AG20443 (cell line): ENCODE measurements around the gene IL1R2.
A peak's percentile ranks its signal among the peaks of the same experiment; 100 is the strongest.
"Not testable (repeated sequence)": the region's sequence is repeated elsewhere in the genome, so short reads cannot be mapped to it uniquely, and the experiment has no call there.

ENCODE experiments used
- DNase-seq: peaks from one replicate; pipeline ENCODE4 v3.0.0; 2012; ENCODE audit warnings: low spot score, mixed read lengths

The IL1R2 gene

DNA sequence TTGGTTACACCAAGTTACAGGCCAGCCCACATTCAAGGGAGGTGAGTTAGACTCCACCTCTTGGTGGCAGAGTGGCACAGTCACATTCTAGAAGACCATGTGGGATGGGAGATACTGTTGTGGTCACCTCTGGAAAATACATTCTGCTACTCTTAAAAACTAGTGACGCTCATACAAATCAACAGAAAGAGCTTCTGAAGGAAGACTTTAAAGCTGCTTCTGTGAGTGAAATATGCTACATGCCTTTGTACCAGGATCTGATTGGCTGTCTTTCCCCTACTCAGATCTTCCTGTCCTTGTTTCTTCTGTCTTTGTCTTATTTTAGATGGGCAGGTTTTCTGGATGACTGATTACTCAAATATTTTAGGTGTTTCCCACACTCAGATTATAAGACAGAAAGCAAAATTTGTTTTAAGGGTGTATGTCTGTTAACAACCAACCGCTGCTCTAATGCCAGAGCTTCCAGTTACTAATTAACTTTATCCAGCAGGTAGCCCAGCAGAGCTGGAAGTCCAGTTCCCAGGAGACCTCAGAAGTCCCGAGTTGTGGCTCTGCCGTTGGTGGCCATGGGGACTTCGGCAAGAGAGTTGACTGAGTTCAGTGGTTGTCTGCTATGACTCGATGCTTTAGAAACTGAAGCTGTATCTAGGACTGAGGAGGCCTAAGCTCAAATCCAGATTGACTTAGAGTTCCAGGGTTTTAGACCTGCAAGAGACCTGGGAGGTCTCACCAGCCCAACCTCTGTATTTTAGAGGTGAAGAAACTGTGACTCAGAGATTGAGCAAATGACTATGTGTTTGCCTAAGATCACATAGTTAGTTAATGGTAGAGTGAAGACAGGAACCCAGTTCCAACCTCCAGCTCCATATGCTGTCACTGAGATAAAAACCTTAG is 7.4 kb downstream of the IL1R2 start:
- DNase-seq, result no peak

GRCh38 chr2:102000012-102000411 is 8.3 kb downstream of the IL1R2 start:
- no peak for DNase-seq

DNA sequence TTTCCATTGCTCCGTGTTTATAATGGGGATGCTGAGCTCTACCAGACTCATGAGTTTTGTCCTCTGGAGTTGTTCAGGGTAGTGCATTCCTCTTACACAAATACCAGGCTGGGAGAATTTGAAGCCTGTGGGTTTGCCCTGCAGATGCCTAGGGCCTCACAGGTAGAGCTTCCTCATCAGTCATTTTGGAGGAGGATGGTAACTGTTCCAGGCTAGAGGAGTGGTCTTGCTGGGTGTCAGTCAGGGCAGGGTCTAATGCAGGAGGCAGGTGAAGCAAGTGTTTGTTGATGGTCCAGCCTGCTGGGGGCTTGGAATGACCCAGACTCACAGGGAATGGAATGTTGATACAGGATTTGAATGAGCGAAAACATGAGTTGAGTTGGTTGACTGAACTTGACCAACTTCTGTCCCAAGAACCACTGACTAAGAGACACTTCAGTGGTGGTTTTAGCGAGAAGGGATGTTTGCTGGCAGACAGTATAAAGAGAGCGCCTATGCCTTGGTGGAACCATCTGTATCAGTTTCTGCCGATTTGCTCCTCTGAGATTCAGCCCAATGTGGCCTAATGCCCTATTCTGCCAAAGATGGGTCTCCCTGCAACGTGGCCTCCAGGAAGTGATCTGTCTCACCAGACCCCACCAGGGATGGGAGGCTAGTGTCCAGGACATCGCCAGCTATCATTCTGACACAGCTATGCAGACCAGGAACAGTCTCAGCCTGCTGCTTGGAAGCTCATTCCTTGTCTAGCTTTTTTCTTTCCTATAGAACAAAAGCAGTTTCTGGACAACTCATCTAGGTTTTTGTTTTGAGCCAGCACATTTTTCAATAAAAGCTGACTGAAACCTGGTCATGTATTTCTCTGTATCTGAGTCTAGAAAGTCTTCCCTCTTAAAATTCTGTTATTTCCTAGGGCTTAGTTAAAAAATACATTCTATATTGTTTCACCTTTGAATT is 9.3 kb downstream of the IL1R2 start:
- DNase-seq, result no peak

DNA sequence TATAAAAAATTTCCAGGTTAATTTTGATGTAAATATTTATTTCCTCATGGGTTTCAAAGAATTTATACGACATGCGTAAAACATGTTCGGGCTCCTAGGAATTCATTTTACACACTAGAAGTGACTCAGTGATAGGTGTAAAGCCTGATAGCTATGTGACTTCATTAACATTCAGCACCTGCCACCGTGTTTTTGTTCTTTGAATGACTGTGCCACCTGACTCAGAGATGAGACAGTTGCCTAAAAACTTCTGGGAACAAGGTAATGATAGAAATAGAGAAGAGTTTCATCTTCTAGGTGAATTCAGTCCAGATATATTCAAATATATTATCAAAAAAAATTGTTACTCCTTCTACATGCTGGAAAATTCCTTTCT is 10.0 kb downstream of the IL1R2 start:
- DNase-seq, result no peak

DNA sequence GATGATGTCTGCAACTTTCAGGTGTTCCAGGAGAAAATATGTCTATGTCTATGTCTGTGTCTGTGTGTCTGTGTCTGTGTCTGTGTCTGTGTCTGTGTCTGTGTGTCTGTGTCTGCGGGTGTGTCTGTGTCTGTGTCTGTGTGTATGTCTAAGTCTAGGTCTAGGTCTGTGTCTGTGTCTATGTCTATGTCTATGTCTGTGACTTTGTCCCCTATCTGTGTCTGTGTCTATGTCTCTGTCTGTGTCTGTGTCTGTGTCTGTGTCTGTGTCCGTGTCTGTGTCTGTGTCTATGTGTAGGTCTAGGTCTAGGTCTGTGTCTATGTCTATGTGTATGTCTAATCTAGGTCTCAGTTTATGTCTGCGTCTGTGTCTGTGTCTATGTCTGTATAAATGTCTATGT is 10.5 kb downstream of the IL1R2 start:
- no peak for DNase-seq

DNA sequence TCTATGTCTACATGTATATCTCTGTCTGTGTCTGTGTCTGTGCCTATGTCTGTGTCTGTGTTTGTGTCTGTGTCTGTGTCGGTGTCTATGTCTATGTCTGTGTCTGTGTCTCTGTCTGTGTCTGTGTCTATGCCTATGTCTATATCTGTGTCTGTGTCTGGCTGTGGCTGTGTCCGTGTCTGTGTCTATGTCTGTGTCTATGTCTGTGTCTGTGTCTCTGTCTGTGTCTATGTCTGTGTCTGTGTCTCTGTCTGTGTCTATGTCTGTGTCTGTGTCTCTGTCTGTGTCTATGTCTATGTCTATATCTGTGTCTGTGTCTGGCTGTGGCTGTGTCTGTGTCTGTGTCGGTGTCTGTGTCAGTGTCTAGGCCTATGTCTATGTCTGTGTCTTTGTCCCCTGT is 11.1 kb downstream of the IL1R2 start:
- not testable (repeated sequence) for DNase-seq

- DNase-seq, result no peak
Measured at GRCh38 chr2:102003696-102004095, 11.9 kb downstream of the IL1R2 start.

- no peak for DNase-seq
Measured at GRCh38 chr2:102004581-102004980, 12.8 kb downstream of the IL1R2 start.

DNA sequence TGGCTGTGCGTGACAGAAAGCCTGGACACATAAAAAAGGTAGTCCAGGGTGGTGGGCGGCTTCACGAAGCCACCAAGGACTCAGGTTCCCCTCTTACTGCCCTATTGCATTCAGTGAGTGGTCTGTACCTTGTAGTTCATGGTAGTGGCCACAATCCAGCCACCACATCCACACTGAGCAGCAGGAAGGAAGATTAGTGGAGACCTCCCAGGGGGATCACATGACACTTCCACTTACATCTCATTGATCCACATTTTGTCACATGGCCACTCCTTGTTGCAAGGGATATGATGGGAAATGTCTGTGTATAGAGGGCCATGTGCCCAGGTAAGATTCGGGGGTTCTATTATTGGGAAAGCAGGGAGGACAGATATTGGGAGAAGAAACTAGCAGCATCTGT is 13.7 kb downstream of the IL1R2 start:
- no peak for DNase-seq

- DNase-seq, result peak; percentile 77
Measured at GRCh38 chr2:102005989-102006885, 14.5 kb downstream of the IL1R2 start.

GRCh38 chr2:102006886-102007278 is 15.1 kb downstream of the IL1R2 start:
- no peak for DNase-seq

- DNase-seq, result no peak
Measured at GRCh38 chr2:102008490-102008889, 16.7 kb downstream of the IL1R2 start.

DNA sequence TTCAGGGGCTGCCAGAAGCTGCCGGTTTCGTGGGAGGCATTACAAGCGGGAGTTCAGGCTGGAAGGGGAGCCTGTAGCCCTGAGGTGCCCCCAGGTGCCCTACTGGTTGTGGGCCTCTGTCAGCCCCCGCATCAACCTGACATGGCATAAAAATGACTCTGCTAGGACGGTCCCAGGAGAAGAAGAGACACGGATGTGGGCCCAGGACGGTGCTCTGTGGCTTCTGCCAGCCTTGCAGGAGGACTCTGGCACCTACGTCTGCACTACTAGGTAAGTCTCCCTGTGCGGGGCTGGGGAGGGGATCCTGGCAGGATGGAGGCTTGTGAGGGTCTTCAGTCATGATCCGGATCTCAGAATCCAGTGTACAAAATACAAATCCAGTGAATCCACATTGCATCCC is 17.8 kb downstream of the IL1R2 start:
- no peak for DNase-seq

DNA sequence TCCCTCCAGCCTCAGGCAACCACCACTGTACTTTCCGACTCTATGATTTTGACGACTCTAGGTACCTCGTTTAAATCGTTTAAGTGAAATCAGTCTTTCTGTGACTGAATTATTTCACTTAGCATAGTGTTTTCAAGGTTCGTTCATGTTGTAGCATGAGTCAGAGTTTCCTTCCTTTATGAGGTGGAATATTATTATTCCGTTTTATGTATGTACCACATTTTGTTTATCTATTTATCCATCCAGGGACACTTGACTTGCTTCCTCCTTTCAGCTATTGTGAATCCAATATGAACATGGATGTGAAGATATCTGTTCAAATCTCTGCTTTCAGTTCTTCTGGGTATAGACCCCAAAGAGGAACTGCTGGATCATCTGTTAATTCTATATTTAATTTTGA is 19.1 kb downstream of the IL1R2 start:
- no peak for DNase-seq

DNA sequence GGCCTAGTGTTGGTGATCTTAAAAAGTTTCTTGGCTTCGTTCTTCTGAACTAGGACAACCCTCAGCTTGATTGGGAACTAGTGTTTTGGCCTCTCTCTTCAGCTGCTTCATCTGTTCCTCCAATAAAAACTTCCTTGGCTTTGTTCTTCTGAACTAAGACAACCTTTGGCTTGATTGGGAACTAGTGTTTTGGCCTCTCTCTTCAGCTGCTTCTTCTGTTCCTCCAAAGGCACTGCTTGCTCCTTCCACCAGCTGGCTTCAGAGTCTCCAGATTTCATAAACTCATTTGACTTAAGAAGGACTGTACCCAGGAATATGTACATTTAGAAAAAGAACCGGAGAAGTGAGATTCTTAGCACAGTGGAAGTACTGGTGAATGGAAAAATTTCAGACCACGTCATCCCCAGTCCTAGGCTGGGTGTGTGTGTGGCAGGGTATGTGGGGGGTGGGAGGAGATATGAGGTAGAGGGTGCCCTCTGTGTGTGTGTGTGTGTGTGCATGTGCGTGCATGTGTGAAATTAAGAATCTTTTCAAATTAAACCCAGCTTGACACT is 20.4 kb downstream of the IL1R2 start:
- DNase-seq, result no peak

GRCh38 chr2:102013206-102014040 is 21.7 kb downstream of the IL1R2 start:
- DNase-seq, result no peak

GRCh38 chr2:102014041-102014345 is 22.2 kb downstream of the IL1R2 start:
- no peak for DNase-seq

DNA sequence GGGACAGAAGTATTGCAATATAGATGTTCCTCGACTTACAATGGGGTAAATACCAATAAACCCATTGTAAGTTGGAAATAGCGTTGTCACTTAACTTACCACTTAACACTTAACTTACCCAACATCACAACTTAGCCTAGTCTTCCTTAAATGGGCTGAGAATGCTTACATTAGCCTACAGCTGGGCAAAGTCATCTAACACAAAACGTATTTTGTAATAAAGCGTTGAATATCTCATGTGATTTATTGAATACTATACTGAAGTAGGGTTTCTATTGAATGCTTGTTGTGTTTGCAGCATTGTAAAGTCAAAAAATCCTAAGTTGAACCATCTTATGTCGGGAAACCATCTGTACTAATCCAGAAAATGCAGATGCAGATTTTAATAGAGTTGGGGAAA is 23.6 kb downstream of the IL1R2 start:
- DNase-seq, result no peak

DNA sequence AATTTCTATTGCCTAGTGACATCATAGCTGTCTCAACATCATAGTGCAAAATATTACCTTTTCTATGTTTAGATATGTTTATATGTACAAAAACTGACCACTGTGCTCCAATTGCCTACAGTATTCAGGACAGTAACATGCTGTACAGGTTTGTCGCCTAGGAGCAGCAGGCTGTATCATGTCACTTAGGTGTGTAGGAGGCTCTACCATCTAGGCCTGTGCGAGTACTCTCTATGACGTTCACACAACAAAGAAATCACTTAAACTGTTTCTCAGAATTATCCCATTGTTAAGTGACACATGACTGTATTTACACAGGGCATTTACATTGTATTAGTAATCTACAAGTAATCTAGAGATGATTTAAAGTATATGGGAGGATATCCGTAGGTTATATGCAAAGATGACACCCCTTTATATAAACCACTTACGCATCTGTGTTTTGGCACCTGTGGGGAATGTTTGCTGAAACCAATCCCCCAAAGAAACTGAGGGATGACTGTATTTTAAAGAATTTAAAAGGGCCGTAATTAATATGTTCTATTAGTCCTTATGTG is 24.7 kb downstream of the IL1R2 start:
- no peak for DNase-seq

DNA sequence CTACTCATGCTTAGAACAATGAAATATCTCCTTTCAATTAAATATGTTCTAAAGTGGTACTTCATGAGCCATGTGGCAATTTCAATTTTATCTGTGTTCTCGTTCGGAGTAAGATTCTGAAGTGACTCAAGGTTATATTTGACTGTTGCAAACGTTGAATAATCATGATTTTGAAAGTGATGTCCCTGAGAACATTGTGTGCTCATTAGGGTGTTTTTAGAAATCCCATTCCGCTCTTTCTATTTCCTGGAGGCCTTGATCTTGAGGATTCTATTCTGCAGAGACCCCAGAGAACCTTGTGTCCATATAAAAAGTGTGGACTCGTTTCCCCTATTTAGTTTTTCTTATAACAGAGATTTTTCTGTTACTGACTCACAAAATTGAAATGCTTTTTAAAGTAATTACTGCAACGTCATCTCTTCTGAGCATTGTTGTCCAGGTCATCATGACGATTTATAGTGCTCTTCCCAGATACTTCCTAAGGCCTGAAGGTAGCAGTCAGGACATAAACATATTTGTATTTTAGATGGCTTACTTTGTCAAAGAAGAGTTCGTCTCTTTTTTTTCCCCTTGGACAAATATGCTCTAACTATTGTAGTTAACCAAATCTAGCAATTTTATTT is 27.2 kb downstream of the IL1R2 start:
- DNase-seq, result no peak
